HG03060 (cell line): ENCODE measurements around the gene BTBD9.

Experiments
- ATAC-seq: cut with Tn5 transposase; IDR thresholded peaks from one replicate; pipeline ENCODE4 v1.9.1; 2021; ENCODE audit warnings: low read depth, moderate number of reproducible peaks; ENCODE audit not compliant: unreplicated experiment

BTBD9 gene

DNA sequence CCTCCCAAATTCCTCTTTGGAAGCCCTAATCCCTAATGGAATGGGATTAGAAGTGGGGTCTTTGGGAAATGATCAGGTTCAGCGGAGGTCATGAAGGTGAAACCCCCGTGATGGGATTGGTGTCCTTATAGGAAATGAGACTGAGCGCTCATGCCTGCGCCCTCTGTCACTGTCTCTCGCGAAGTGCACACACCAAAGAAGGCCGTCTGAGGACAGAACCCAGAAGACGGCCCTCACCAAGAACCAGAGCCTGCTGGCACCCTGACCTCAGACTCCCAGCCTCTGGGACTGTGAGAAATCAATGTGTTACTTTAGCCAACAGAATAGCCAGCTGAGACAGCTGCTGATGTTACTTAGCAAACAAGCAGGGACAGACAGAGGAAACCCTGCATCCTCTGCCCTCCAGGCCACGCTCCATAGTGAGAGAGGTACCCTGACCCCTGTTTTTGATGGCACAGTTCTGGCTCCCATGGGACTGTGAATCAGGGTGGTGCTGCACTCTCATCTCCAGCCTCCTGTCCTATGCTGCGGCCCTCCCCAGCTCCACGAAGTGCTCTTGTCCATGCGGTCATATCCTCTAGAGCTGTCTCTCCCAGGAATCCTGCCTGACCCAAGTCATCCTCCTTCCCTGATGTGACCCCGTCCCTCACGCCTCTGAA, 450.9 kb downstream of the BTBD9 start:
- no peak for ATAC-seq

DNA sequence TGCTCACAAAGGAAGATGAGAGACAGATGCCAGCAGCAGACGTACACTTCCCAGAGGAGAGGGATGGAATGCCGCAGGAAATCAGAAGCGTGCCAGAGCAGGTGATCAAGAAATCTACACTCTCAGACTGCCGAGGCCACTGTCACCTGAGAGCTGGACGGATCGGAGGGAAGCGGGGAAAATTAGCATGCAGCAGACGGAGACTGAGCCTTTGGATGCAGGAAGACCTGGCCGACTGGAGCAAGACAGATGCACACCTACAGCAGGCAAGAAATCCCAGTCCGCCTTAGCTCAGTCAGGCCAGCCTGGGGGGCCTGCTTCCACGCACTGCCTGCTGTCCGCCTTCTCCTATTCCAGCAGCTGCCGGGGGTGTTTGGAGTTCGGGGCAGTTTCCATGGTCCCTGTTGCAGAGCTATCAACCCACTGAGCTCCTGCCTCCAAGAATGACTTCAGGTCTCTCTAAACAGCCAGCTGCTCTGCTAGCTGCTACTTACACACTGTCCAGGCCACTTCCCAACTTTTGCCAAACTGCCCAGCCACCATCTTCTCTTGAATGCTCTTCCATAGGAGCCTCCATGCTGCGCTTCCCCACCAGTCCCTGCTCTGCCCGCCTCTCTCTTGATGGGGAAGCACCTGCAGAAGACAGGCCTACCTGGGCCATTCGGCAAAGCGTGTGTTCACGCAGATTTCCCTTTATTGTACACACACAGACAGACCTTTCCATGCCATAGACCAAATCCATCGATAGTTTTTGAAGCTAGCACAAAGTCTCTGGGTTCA, 451.7 kb downstream of the BTBD9 start:
- no peak for ATAC-seq

GRCh38 chr6:38187325-38187724, 452.4 kb downstream of the BTBD9 start:
- ATAC-seq = no peak

DNA sequence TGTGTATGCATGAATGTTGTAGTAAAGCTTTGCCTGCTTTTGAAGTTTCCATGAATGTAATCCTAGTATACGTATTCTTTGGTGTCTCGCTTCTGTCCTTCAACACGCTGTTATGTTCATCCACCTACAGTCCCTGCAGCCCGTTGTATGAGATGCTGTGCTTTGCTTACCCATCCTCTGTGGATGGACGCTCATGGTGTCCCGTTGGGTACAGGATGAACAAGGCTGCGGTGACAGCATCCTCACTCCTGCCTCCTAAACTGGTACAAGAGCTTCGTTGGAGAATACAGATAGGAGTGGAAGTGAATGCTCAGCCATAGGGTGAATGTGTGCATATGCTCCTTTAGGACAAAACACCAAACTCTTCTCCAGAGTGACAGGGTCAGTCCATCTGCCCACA, 454.0 kb downstream of the BTBD9 start:
- no peak for ATAC-seq

DNA sequence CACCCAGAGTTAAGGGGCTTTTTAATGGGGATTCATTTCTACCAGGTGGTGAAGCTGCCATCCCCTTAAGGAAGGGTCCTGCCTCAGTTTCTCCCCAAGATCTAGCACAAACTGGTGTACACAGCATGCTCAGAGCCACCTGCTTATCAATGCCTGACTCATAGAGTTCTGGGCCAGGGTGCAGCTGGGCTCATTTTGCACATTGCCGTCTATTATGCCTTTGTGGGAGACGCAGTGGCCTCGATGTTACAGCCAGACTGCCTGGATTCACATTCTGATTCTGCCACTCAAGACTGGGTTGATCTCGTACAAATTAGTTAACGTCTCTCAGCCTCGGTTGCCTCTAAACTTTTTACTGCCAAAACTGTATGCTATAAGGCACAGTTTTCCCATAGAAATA, 454.5 kb downstream of the BTBD9 start:
- ATAC-seq = no peak

DNA sequence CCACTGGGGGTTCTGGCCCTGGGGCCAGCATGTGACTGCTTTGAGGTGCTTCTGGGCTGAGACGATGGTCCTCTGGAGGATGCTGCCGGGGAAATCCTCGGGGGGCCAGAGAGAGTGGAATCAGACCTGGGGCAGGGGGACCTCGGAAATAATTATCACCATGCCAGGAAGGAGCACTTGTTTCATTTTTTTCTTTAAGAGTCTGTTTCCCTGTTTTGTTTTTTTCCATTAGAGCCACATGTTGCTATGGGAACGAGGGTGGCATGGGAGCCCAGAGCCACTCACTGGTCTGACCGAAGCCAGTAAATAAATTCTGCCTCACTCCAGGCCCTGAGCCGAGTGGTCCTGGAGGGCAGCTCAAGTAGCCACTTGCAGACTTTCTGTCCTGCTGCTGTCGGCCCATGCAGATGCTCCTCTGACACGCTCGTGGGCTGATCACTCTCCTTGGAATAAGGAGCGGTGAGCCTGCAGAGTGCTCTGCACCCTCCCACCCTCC, 455.1 kb downstream of the BTBD9 start:
- no peak for ATAC-seq

GRCh38 chr6:38183856-38184584, 455.7 kb downstream of the BTBD9 start:
- no peak for ATAC-seq

DNA sequence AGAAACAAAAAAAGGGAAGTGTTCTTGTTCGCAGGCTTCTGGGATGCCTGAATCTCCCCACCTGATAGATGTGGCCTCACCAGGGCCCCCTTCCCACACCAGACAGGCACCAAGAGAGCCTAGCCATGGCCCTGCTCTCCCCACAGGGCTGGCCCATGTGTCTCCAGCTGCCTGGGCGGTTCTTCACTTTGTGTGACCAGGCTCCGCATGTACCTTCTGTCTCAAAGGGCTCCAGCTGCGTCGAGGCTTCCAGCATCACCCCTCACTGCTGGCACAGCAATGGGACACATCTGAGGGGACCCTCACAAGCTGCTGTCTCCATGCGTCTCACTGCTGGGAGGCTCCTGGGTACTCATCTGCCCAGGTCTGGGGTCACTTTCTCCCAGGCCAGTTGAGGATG, 457.3 kb downstream of the BTBD9 start:
- no peak for ATAC-seq

DNA sequence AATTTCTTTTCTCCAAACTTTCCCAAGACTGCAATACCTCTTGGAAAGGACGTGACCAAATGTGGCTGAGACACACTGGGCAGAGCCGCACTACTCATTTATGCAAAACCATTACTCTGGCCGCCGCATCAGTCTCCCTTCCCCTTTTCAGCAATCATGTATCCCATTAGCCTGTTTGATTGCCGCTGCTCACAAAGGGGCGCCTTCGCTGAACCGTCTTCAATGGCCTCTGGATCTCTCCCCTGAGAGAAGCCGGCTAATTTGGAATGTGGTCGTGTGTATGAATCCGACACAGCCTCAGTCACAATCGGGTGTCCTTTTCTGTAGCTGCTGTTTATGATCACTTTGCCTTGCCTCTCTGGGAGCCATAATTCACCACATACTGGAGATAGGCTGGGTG, 459.1 kb downstream of the BTBD9 start:
- no peak for ATAC-seq

GRCh38 chr6:38179794-38180430, 459.8 kb downstream of the BTBD9 start:
- no peak for ATAC-seq

DNA sequence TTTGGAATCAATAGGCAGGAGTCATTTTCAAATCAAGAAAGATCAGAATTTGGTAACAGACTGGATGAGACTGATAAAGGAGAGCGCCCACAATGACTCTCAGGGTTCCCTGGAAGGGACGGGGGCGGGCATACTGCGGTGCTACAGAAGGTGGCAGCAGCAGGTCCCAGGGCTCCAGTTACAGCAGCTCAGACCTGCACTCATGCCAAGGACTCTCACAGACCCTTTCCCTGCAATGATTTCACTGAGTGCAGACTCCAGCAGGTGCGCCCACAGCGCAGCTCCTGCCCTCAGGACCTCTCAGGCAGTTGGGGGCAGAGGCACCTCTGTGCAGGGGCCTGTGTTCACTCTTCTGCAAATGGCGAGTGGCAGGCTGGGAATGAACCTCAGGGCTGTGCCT, 460.4 kb downstream of the BTBD9 start:
- no peak for ATAC-seq

GRCh38 chr6:38178584-38178886, 461.2 kb downstream of the BTBD9 start:
- no peak for ATAC-seq

DNA sequence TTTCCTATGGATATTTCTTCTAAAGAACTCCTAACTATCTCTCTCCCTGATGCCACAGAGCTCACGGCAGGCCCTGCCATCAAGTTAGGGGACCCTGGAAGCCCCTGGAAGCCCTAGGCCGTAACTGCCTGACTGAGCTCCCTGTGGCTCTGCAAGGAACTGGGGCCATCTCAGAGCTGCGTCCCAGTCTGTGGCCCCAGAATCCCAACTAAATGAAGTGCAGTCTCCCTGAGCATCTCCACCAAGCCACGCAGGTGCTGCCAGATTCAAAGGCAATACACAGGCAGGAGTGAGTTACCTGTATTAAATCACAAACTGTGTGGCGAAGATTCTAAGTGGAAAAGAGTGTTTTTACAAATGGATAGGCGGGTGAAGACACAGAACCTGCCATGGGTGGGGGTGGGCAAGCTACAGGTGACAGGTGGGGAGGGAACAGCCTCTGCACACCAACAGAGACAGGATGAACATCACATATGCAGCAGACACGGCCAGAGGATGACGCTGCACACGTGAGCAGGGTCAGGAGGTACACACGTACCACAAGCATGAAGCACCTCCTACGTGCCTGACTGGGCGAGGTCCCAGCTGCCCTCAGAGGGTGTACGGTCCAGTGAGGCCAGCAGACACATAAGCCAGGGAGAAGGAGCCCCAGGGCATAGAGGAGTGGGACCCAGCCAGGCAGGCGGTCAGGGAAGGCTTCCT, 461.7 kb downstream of the BTBD9 start:
- no peak for ATAC-seq

DNA sequence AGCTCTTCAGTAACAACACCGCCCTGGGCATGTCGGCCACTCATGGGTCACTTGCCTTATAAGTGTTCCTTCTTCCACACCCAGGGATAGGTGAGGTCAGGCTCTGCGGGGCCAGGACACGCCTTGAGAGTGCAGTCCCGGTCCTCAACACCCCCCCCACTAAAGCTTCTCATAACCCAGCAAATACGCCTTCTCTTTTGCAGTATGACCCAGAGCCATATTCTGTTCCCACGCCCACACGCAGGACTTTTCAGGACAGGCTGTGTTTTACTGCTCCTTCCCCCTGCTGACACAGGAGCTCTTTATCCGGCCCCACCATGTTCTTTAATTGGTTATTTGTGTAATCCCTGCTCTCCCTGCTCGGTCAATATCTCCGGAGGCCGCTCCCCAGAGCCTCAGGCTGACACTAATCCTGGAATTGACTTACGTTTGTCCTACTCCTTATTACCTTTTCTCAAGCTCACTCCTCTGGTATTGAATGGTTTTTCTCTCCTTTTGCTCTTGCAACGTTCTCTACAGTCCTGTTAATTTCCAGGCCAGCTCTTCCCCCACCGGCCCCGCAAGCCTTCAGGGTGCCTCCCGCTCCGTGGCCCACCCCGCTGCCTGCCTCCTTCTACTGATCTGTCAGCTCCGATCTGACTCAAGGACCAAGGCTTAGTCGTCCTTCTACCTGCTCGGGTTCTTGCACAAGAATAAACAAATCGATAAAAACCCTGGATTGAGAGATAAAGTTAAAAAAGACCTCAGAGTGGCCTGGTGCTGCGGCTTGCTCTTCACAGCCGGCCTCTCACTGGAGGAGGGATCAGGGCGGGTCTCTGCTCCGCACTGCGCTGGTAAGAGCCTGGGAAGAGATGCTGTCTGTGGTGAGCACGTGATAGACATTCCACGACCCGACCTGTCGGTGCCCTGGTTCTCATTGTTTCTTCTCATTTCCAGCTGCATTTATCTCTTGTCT, 462.7 kb downstream of the BTBD9 start:
- no peak for ATAC-seq

GRCh38 chr6:38175786-38176185, 463.9 kb downstream of the BTBD9 start:
- ATAC-seq = no peak

GRCh38 chr6:38174806-38175495, 464.8 kb downstream of the BTBD9 start:
- ATAC-seq = no peak

DNA sequence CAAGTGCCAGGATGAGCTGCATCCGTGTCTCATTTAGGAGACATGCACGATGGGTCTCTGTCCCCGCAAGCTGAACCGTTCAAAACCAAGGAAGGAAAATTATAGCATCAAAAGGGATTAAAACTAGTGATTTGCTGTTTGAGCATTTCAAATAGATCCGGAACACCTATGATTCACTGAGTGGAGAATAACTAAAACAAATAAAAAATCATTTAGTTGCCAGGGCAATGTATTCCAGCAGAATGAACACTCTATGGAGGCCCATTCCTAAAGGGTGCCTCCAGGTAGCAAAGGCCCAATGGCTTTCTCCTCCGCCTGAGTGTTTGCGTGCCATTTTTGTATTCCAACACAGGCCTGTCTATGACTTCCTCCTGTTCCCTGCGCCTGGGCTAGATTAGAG, 465.4 kb downstream of the BTBD9 start:
- no peak for ATAC-seq

GRCh38 chr6:38173909-38174308, 465.8 kb downstream of the BTBD9 start:
- no peak for ATAC-seq
